Fibroblast of gingiva (primary cell): ENCODE results near the gene MAPK7.

Experiments used
- DNase-seq: peaks from one replicate; pipeline ENCODE4 v3.0.0-alpha.2; 2011; ENCODE audit warnings: low read depth

Gene MAPK7

DNA sequence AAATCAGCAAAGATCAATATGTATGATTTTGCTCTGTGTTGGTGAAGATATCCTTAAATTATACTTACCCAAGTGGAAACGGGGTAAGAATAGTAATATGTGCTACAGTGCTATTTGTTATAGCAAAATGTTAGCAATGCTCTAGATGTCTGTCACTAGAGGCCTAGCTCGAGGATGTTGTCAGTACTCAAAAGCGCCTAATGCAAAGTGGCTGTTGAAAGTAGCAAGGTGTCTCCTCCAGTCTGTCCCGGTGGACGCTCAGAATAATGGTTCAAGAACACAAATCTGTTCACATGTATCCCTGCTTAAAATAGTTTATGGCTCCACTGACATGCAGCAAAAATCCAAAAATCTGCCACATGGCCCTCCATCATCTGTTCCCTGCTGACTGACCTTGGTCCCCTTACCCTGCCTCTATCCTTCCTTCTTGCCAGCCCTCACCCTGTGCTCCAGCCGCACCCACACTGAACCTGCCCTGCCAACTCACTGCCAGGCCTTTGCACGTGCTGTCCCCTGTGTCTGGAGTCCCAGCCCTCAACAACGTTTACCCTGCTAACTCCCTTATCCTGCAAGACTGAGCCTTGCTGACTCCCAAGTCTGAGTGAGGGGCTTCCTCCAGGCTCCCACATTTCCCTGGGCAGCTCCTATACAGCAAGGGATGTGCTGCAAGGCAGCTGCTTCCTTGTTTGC, 23.2 kb downstream of the MAPK7 start:
- no peak for DNase-seq

DNA sequence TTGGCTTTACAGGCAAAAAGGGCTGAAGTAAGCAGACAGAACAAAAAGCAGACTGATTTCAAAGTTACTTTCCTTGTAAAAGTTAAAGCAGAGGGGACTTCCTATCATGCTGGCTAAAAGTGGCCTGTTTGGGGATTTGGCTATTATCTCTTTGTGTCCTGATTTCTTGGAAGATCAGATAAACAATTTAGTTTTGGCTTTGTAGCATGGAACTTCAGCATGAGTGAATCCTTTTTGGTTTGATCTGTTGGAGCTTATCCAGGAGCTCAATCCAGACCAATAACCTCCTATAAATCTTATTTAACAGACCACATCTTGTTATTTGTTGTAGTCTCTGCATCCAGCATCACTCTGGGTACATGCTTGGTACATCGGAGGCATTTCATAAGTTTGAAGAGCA, 23.9 kb downstream of the MAPK7 start:
- DNase-seq, result no peak

DNA sequence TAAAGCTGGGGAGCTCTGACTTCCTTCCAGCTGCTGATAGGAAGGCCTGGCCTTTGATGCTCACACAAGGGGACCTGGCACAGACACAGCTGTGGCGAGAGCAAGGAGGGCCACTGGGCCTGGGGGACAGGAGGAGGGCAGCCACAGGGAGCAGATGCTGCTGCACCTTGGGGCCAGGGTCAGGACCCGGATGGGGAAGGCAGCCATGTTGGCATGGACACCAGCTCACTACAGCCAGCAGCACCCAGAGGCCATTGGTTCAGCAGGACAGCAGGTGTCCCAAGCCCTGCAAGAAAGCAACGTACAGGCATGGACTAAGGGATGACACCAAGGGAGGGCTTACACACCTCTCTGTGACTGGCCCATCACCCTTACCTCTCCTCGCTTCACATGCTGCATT, 24.7 kb downstream of the MAPK7 start:
- no peak for DNase-seq

DNA sequence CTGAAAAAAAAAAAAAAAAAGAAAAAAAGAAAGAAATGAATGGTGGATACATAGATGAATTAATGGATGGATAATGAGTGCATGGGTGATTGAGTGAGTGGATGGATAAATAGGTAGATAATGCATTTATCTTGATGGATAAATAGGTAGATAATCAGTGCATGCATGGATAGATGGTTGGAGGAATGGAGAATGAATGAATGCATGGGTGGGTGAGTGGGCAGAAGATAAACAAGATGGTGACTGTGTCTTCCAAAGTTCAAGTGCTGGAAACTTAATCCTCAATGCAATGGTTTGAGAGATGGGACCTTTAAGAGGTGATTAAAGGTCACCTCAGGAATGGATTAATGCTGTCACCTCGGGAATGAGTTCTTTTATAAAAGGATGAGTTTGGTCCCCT, 26.0 kb downstream of the MAPK7 start:
- DNase-seq, result no peak

DNA sequence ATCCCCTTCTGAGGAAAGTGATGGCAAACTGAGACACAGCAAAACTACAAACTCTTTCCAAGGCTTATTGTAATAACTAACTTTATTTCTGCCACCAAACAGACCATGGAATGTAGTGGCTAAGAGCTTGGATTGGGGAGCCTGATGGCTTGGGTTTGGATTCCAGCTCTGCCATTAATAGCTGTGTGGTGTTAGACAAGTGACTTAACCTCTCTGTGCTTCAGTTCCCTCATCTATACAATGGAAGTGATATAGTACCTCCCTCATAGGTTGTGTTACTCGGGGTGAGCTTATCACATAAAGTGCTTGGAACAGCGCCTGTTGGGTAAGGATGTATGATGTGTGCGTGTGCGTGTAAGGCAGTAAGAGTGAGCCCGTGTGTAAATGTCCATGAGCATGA, 26.8 kb downstream of the MAPK7 start:
- no peak for DNase-seq

DNA sequence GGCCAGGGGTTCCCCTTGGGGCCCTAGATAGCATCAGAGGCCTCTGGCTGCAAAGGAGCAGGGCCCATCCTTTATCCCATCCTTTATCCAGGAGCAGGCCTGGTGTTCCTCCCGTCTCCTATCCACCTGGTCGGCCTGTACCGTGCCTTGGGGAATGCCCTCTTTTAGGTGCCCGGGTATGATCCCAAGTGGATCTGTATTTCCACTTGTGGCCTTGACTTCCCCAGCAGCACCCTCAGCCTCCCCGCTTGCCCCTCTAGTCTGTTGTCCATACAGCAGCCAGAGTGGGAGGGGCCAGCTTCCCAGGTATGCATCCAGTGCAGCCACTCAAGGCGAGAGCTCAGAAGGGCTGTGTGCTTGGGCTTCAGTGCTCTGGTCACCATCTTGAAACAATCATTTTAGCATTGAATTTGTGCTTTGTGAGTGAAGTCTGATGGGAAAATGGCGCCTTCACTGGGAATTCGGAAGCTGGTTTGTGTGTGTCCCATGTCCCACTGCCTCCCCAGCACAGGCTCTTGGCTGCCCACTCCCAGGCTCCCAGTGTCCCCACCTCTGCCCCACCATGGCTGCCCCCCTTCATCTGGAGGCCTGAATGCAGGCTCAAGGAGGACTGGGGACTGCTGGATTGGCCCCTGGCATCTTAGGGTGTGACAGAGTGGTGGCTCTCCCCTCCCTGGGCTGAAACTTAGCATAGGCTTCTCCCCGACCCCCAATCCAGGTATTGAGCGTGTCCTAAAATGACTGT, 29.5 kb downstream of the MAPK7 start:
- DNase-seq, result no peak

DNA sequence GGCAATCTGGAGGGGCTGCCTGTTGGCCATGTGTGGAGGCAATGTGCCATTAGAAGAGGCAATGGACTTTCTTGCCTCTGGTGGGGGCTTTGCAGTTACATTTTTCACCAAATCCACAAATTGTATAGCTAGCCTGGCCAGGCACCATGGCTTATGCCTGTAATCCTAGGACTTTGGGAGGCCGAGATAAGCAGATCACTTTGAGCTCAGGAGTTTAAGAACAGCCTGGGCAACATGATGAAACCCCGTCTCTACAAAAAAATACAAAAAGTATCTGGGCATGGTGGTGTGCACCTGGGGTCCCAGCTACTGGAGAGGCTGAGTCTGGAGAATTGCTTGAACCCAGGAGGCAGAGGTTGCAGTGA, 30.0 kb downstream of the MAPK7 start:
- no peak for DNase-seq

DNA sequence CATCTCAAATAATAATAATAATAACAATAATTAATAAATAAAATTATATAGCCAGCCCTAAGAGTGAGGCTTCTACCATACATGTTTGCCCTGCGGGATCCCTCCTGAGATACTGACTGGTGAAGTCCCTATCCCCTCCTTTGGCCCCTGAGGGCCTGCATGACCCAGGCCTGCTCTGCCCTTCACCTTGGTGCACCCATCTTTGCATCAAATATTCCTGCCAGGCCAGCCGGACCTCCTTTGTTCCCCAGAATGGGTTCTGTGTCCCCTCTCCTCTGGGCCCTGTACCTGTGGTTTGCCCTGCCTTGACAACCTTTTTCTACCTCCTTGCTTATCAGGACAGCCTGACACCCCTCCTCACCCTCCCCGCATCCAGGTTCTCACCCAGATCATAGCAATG, 30.8 kb downstream of the MAPK7 start:
- no peak for DNase-seq

DNA sequence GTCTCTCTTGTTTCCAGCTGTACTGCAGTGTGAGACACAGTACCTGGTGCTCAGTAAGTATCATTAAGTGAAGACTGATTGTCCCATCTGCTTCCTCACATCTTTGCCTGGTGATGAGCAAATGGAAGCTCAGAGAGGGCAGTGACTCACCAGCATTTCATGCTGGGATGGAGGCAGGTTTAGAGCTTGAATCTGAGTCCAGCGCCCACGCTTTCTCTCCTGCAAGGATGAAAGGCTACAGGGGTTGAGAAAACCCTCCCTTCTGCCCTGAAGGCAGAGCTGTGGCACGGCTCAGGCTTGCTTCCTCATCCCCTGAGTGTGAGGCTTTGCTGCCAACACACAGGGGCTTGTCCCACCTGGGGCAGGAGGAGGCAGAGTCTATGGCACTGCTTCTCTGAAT, 31.2 kb downstream of the MAPK7 start:
- no peak for DNase-seq

DNA sequence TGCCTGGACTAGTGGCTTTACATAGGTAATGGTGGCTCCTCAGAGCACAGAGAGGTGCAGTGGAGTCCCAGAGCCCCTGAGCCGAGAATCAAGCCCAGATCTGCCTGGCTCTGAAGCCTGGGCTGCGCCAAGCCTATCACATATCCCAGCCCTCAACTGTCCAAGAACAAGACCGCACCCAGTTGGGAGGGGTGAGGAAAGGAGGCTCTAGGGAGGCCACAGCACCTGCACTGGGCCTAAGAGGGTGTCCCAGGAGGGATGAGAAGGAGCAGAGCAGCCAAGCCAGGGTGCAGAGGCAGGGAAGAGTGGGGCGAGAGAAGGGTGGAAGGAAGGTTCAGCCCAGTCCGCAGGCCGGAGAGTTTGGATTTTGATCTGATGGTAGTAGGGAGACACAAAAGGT, 31.8 kb downstream of the MAPK7 start:
- no peak for DNase-seq

DNA sequence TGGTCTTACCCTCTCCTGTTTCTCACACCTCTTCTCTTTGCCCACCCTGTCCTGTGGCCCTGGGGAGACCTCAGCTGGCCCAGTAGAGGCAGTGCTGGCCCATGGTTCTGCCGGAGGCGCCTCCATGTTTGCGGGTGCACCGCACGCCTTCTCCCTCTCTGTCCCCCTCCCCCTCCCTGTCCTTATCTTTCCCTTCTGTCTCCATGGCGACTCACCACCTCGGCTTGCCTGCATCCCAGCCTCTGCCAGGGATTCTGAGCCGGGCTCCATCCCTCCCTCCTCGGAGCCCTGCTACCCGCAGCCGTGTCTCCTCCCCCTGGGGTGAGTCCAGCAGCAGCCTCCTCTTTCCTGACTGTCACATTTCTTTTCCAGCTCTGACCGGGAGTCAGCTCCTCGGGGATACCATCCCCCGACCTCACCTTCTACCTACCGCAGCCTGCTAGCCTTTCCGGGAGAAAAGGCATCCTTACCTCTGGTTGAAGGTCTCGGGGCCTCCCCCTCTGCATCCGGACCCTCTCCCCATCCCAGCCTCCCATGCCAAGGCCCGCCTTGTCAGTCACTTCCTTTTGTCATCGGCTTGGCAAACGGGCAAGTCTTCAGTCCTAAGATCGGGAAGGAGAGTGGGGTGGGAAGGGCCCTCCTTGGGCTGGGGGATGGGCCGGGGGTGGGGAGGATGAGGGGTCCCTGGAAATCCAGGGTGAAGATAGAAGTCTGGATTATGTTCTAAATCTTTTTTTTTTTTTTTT, 32.8 kb downstream of the MAPK7 start, which contains the start of gene RNF112:
Gene RNF112 (plus strand): TSS at position 358 of the 746 bp plus-strand sequence. CDS start 177 bp downstream, at position 535.
- no peak for DNase-seq

DNA sequence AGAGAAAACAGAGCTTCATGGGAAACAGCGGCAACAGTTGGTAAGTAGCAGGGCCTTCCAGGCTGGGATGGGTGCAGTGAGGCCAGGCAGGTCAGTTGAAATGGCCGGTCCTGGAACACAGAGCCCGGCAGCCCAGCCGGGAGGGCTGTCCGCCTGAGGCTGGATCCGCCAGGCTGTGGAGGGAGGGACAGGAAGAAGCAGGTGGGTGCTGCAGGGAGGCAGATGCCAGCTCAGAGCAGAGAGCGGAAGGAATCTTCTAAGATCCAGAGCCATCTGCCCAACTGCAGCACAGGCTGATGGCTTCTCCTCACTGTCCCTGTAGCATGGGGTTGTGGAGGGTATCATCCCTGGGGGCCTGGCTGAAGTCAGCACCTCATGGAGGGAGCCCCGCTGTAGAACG, 33.3 kb downstream of the MAPK7 start:
- DNase-seq, result no peak

DNA sequence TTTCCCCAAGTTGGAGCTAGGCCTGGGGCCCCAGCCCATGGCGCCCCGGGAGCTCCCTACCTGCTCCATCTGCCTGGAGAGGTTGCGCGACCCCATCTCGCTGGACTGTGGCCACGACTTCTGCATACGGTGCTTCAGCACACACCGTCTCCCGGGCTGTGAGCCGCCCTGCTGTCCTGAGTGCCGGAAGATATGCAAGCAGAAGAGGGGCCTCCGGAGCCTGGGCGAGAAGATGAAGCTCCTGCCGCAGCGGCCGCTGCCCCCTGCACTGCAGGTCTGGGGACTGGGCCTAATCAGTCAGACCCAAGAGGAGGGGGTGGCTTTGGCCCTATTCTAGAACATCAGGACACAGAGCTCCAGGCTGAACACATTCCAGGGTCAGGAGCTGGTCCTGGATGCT, 34.2 kb downstream of the MAPK7 start:
- DNase-seq, result no peak

DNA sequence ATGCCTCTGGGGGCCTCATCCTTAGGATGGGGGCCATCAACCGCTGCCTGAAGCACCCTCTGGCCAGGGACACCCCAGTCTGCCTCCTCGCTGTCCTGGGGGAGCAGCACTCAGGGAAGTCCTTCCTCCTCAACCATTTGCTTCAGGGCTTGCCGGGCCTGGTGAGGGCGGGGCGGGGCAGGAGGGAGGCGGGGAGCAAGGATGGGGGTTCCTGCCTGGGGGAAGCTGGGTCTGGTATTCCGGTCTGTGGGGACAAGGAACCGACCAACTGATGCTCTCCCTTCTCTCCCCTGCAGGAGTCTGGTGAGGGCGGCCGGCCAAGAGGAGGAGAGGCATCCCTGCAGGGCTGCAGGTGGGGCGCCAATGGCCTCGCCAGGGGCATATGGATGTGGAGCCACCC, 34.7 kb downstream of the MAPK7 start:
- no peak for DNase-seq

DNA sequence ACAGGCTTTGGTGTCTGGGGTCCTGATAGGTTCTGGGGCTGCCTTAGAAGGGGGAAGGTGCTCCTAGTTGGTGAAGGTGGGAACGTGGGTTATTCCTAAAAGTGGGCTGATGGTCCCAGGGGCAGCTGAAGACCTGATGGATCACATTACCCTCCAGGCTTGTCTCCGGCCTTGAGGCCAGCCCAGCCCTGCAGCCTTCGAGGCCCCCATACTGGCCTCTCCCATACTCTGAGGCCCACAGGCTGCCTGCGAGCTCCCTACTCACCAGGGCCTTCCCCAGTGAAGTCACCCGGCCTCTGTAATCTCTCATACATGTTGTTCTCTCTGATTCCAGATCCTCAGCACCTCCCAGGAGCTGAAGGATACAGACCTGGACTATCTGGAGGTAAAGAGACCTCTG, 35.5 kb downstream of the MAPK7 start:
- DNase-seq, result no peak

DNA sequence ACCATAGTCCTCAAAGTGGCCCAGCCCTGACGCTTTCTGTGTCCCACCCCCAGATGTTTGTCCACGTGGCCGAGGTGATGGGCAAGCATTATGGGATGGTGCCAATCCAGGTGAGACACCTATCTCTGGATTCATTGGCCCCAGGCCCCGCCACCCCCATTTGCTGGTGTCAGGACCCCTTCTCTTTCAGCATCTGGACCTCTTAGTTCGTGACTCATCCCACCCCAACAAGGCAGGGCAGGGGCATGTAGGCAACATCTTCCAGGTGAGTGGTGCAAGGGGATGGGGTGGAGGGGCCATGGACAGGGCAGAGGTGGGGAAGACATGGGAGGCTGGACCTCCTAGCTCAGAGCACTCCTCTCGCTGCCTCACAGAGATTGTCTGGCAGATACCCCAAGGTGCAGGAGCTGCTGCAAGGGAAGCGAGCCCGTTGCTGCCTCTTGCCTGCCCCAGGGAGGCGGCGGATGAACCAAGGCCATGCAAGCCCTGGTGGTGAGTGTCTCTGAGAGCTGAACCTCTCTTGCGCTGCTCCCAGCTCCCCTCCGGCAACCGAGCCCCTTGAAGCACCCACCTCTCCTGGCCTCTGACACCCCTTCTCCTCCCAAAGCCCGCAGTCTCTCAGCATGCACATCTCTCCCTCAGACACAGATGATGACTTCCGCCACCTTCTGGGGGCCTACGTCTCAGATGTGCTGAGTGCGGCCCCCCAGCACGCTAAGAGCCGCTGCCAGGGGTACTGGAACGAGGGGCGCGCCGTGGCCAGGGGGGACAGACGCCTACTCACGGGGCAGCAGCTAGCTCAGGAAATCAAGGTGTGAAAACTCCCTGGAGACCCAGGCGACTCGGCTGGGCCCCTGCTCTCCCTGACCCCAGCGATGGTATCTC, 36.3 kb downstream of the MAPK7 start:
- DNase-seq, result no peak

DNA sequence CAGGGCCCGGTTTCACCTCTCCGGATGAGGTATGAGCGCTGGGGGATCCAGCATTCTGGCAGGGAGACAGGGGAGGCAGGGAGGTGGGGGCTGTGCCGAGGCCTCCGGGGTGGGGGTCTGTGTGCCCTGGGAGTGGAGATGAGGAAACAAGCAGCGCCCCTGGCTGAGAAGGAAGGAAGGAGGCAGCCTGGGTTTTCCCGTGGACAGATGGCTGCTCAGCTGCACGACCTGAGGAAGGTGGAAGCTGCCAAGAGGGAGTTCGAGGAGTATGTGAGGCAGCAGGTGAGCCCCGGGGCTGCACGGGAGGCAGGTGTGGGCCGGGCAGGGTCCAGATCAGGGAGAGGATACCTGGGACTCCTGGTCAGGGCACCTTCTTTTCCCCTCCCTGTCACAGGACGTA, 37.0 kb downstream of the MAPK7 start:
- DNase-seq, result no peak

DNA sequence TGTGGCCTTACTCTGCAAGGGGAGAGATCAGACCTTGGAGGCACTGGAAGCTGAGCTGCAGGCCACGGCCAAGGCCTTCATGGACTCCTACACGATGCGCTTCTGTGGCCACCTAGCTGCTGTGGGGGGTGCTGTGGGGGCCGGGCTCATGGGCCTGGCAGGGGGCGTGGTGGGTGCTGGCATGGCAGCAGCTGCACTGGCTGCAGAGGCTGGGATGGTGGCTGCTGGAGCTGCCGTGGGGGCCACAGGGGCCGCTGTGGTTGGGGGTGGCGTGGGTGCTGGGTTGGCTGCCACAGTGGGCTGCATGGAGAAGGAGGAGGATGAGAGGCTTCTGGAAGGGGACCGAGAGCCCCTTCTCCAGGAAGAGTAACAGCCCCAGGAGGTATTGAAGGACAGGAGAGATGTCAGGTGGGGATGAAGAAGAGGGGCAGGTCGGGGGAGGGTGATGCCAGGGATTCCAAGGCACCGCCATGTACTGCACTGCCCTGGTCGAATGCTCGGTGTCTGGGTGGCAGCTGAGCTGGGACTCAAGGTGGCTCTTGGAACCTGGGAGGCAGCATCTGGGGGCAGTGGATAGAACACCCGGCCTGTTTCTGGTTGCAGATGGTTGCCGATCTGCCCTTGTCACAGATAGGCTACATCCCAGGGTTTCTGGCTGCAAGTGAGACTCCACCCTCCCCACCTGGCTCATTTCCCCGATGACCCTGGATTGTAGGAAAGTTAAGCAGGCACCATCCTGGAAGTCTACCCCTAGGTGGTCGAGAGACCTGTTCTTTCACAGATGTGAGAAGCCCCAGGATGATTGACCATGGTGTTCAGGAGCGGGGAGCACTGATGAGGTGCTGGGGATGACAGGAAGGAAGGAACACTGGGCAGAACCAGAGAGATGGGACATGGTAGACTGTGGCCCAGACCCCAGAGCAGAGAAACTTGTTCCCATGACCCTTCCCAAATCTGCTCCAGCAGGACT, 37.8 kb downstream of the MAPK7 start:
- no peak for DNase-seq

DNA sequence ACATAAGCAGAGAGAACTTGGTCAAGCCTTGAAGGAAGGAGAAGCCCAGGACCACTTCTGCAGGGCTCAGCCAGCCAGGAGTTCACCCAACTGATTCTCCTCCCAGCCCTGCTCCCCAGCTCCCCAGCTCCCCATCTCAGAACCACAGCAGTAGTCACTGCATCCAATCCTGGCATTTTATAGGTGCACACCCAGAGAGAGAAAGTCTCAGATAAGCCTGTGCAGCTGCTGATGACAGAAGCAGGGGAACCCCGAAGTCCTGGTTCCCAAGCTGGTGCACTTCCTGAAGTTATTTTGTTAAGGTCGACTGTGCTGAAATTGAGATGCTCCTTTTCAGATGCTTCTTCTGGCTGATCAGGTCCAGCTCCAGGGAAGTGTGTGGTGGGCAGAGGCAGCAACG, 39.3 kb downstream of the MAPK7 start:
- DNase-seq, result no peak

DNA sequence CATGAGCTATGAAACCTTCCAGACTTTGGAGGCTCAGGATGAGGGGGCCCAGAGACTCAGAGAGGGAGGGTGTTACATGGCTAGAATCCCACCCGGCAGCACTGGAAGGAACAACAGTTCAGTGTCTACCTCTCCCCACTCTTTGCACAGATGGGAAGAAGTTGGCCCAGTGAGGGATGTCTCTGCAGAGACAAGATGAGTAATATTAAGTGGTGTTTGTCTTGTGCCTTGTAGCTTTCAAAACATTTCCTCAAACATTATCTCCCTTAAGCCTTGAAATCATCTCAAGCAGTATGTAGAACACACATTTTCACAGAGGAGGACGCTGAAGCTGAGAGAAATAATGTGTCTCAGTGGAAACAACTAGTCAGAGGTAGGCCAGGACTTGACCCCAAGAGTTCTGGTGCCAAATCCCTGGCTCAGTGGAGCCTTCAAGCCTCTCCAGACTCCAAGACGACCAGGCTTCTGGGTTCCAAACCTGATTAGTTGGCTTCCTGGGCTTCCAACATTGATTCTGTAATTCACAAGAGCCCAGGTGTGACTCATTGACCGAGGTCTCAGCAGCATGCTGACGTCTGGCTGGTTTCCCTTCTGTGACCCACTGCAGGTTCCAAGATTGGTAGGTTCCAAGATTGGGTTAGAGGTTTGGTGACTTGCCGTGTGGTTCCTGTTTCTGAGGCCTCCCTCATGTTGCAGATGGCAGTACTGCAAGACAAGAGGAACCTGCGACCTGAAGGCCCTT, 40.1 kb downstream of the MAPK7 start:
- DNase-seq, result no peak
